Endothelial cell of umbilical vein (primary cell): ENCODE measurements around the gene SLC22A4. TPM values are rescaled to one million over a fixed set of nuclear protein-coding genes. Genes with fewer than 3 reads are reported as not detected.
A peak's percentile ranks its signal among the peaks of the same experiment; 100 is the strongest.

Experiments used
- BruUV-seq: library from RNA; stranded (reverse); fragments of 400-500 nt; replicated peaks from 2 replicates; lab custom pipeline; 2021; lab: Mats Ljungman, UMichigan
- CTCF ChIA-PET: fragments of 300-600, 350-600 bp; sonication (Branson Sonifier 250); formaldehyde crosslinking; loops from one replicate; lab custom pipeline; 2021; ENCODE audit warnings: antibody characterized with exemption, inconsistent platforms; lab: Charles Lee
- POLR2A ChIA-PET: fragments of 300-600, 350-600 bp; sonication (Branson Sonifier 250); formaldehyde crosslinking; loops from one replicate; lab custom pipeline; 2021; ENCODE audit warnings: antibody characterized with exemption, inconsistent platforms; lab: Charles Lee
- DNase-seq: peaks from one replicate; pipeline ENCODE4 v3.0.0-alpha.2; 2011; ENCODE audit warnings: low read depth, low spot score
- FAIRE-seq: peaks from 2 replicates; lab custom pipeline; 2011; peaks lifted over from hg19 to GRCh38; lab: Jason Lieb, UNC
- H2AFZ ChIP-seq: 2 replicates; pipeline ENCODE4 v1.6.0; 2012; ENCODE audit warnings: low read depth, low read length, control low read depth, inconsistent platforms
- H3K27ac ChIP-seq: 2 replicates; pipeline ENCODE4 v1.5.1; 2011; ENCODE audit warnings: low read depth, mild to moderate bottlenecking, control low read depth, low read length, moderate library complexity; ENCODE audit not compliant: insufficient read depth
- H3K27me3 ChIP-seq, 2 experiments: 2 replicates each; pipeline versions ENCODE4 v1.6.0 to v1.6.1; 2011; ENCODE audit warnings: low read length in 2 of 2, mixed read lengths in 1 of 2; ENCODE audit not compliant: control insufficient read depth in 2 of 2, insufficient read depth in 2 of 2
- H3K36me3 ChIP-seq, 2 experiments: 2 replicates in 1 of 2; 3 replicates in 1 of 2; pipeline ENCODE4 v1.5.1; 2011; ENCODE audit warnings: low read length in 2 of 2, mild to moderate bottlenecking in 1 of 2, moderate library complexity in 1 of 2; ENCODE audit not compliant: control insufficient read depth in 2 of 2, insufficient read depth in 2 of 2; ENCODE audit errors: extremely low read depth in 1 of 2
- H3K4me1 ChIP-seq: 3 replicates; pipeline ENCODE4 v1.5.1; 2011; ENCODE audit warnings: mild to moderate bottlenecking, low read length; ENCODE audit not compliant: control insufficient read depth, insufficient read depth; ENCODE audit errors: extremely low read depth
- H3K4me2 ChIP-seq: 2 replicates; pipeline ENCODE4 v1.6.1; 2011; ENCODE audit warnings: low read length, control low read depth, mixed read lengths; ENCODE audit not compliant: insufficient read depth
- H3K4me3 ChIP-seq, 3 experiments: fragments of 200-600 bp in 1 of 3; sonication (generic), shearing (Covaris generic) in 1 of 3; replicated peaks in 1 of 3; 2 replicates each; pipeline ENCODE4 v1.5.1; 2011 to 2016; ENCODE audit warnings: control low read depth in 3 of 3, low read length in 3 of 3, mild to moderate bottlenecking in 2 of 3, inconsistent platforms in 1 of 3, low read depth in 1 of 3, moderate library complexity in 1 of 3; ENCODE audit not compliant: insufficient read depth in 1 of 3
- H3K79me2 ChIP-seq: 2 replicates; pipeline ENCODE4 v1.6.0; 2012; ENCODE audit warnings: low read length, inconsistent platforms; ENCODE audit not compliant: control insufficient read depth, insufficient read depth
- H3K9ac ChIP-seq: replicated peaks from 2 replicates; pipeline ENCODE3; 2011; ENCODE audit warnings: low read length, control low read depth; ENCODE audit not compliant: insufficient read depth; ENCODE audit errors: extremely low read depth
- H3K9me1 ChIP-seq: replicated peaks from 3 replicates; pipeline ENCODE4 v1.6.0; 2011; ENCODE audit warnings: mild to moderate bottlenecking, low read length; ENCODE audit not compliant: control insufficient read depth, insufficient read depth; ENCODE audit errors: extremely low read depth
- H3K9me3 ChIP-seq: replicated peaks from 2 replicates; pipeline ENCODE4 v1.5.1; 2012; ENCODE audit warnings: low read length, inconsistent platforms; ENCODE audit not compliant: control insufficient read depth, insufficient read depth
- H4K20me1 ChIP-seq: replicated peaks from 2 replicates; pipeline ENCODE3; 2011; ENCODE audit warnings: mild to moderate bottlenecking, low read length; ENCODE audit not compliant: control insufficient read depth, insufficient read depth; ENCODE audit errors: extremely low read depth
- EZH2 ChIP-seq: IDR thresholded peaks from 2 replicates; pipeline ENCODE4 v1.6.1; 2012; ENCODE audit warnings: borderline replicate concordance, low read depth, mild to moderate bottlenecking, moderate library complexity, low read length, inconsistent platforms; ENCODE audit not compliant: severe bottlenecking
- FOS ChIP-seq: IDR thresholded peaks from 2 replicates; pipeline ENCODE4 v1.6.1; 2011; ENCODE audit warnings: mild to moderate bottlenecking, low read length, moderate library complexity, borderline replicate concordance; ENCODE audit not compliant: insufficient read depth
- GATA2 ChIP-seq: IDR thresholded peaks from 2 replicates; pipeline ENCODE4 v1.7.0; 2011; ENCODE audit warnings: low read depth, mild to moderate bottlenecking, moderate library complexity, mixed read lengths, low read length; ENCODE audit not compliant: insufficient read length, insufficient read depth
- JUN ChIP-seq: IDR thresholded peaks from 2 replicates; pipeline ENCODE4 v1.6.1; 2011; ENCODE audit warnings: borderline replicate concordance, low read depth; ENCODE audit not compliant: insufficient read length, insufficient read depth
- MYC ChIP-seq: IDR thresholded peaks from one replicate; pipeline ENCODE4 v1.6.1; 2011; ENCODE audit warnings: mild to moderate bottlenecking, low read depth, low read length
- POLR2A ChIP-seq: IDR thresholded peaks from 2 replicates; pipeline ENCODE4 v1.6.1; 2012; ENCODE audit warnings: low read depth, mild to moderate bottlenecking, control low read depth, low read length
- POLR2AphosphoS5 ChIP-seq: IDR thresholded peaks from 2 replicates; pipeline ENCODE4 v1.6.1; 2012; ENCODE audit warnings: low read depth, mild to moderate bottlenecking, control low read depth, low read length, moderate library complexity; ENCODE audit not compliant: insufficient read depth
- dilution Hi-C: fragments of 300-500 bp; cut with MboI; formaldehyde crosslinking; loops from one replicate; pipeline ENCODE4 v1.15.0; 2019; ENCODE audit warnings: low sequenced_read_pairs; ENCODE audit not compliant: extremely low pct_ligation_motif_present
- intact Hi-C: fragments of 100-400 bp; cut with micrococcal nuclease; formaldehyde crosslinking; loops from one replicate; pipeline ENCODE4 v1.10.0; 2022
- polyA plus RNA-seq, 4 experiments: library from polyadenylated mRNA; depleted of rRNA in 3 of 4; stranded (reverse) in 3 of 4; unstranded in 1 of 4; fragments of >200 nt; gene quantifications; 2 replicates each; pipeline versions ENCODE4 v1.2.1 to v1.2.3, GENCODE V29; 2011 to 2012; ENCODE audit warnings: missing spikeins in 1 of 4
- total RNA-seq: library from RNA; stranded (reverse); gene quantifications from 2 replicates; pipeline ENCODE4 v1.2.3, GENCODE V29; 2021
- TF ChIP-seq, protein P1 (sequence below), 2 donors: IDR thresholded peaks; 1 replicate in 1 of 2; 2 replicates in 1 of 2; pipeline ENCODE4 v1.5.1; 2011; ENCODE audit warnings: low read length in 2 of 2, mild to moderate bottlenecking in 2 of 2, moderate library complexity in 2 of 2, control low read depth in 1 of 2, inconsistent platforms in 1 of 2, low read depth in 1 of 2; ENCODE audit not compliant: insufficient read depth in 1 of 2; ENCODE audit errors: extremely low read depth in 1 of 2
- TF ChIP-seq, protein P2 (sequence below): IDR thresholded peaks from 2 replicates; pipeline ENCODE4 v1.6.1; 2011; ENCODE audit not compliant: insufficient read depth, insufficient read length

SLC22A4 gene
- total and polyA plus RNA-seq, 2 donors (not counting 3 experiments of a cell fraction or from before 2014, with no cell fraction given) = 4.9 to 6.9 TPM

DNA sequence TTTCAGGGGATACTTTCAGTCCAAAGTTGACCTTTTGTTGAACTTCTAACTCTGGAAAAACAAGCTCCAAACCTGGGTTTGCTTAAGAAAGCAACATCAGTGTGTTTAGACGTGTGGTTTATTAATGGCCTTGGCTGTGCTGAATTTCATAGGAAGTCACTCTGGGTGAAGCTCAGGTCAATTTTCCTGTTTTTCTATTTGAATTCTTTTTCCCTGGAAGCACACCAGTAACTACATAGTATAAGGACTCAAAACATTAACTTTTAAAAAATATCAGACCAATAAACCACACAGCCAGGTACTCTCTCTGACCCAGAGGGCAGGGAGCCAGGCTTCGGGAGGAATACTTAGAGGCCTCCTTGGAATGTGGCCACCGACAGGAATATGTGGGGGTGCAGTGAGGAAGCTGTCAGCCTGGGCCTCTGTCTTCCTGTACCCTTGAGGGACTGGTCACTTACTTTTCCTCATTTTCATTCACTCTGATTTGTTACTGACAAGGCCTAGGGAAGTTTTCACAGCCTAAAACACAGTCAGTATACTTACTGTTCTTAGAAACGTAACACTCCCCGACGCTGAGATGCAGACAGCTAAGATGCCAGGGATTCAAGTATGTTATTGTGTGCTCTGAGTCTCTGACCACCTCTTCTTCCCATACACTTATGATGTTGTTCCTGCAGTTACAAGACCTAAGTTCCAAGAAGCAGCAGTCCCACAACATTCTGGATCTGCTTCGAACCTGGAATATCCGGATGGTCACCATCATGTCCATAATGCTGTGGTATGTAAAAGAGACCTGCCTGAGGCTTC, 94.3 kb downstream of the SLC22A4 start:
- H3K79me2 ChIP-seq = no peaks in the 10 kb centered on the region
- POLR2A ChIA-PET = interaction anchor here (1.2 to 2.6 kb wide), 2 partner anchors 102 to 111 kb away, joined by 3 to 14 read pairs; partner anchors contain the start of gene IRF1
- CTCF ChIA-PET = interaction anchor here (0.6 to 5.9 kb wide), 20 partner anchors 22 to 495 kb away, joined by 3 to 220 read pairs (median 7); partner anchors contain the start of genes IRF1, KIF3A and SLC22A4
- H4K20me1 ChIP-seq = no peaks in the 10 kb centered on the region
- peak overlapping the region; percentile 44 for H2AFZ ChIP-seq
- DNase-seq (peak; percentile 95), FAIRE-seq (no peak)
- intact Hi-C loops = loop anchor here (1.0 to 10.0 kb wide), 7 partner anchors 22 to 856 kb away; partner anchors contain the start of genes GDF9, HSPA4, IL13 and UQCRQ
- TF ChIP-seq FOS = no peak
- TF ChIP-seq, protein P1, sequence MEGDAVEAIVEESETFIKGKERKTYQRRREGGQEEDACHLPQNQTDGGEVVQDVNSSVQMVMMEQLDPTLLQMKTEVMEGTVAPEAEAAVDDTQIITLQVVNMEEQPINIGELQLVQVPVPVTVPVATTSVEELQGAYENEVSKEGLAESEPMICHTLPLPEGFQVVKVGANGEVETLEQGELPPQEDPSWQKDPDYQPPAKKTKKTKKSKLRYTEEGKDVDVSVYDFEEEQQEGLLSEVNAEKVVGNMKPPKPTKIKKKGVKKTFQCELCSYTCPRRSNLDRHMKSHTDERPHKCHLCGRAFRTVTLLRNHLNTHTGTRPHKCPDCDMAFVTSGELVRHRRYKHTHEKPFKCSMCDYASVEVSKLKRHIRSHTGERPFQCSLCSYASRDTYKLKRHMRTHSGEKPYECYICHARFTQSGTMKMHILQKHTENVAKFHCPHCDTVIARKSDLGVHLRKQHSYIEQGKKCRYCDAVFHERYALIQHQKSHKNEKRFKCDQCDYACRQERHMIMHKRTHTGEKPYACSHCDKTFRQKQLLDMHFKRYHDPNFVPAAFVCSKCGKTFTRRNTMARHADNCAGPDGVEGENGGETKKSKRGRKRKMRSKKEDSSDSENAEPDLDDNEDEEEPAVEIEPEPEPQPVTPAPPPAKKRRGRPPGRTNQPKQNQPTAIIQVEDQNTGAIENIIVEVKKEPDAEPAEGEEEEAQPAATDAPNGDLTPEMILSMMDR (IDR thresholded peaks at IDR 0.05; ENCODE audit: extremely low read depth in 1 of 2, insufficient read depth in 1 of 2, low read depth in 1 of 2, low read length in 2 of 2) = no peak
- TF ChIP-seq MYC = no peak
- TF ChIP-seq POLR2AphosphoS5 = peak; percentile 32
- peak; percentile 37 for TF ChIP-seq POLR2A
- peak; percentile 2 for TF ChIP-seq JUN
- no peak for TF ChIP-seq GATA2
- TF ChIP-seq EZH2 = no peak
- TF ChIP-seq, protein P2, sequence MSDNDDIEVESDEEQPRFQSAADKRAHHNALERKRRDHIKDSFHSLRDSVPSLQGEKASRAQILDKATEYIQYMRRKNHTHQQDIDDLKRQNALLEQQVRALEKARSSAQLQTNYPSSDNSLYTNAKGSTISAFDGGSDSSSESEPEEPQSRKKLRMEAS = no peak
- H3K9me3 ChIP-seq = no peaks in the 10 kb centered on the region
- dilution Hi-C loops = no loop called here
- H3K4me2 ChIP-seq = peak overlapping the region; percentile 86
- H3K4me3 ChIP-seq = peak overlapping the region in 1 of 3 experiments; percentile 28
- peak overlapping the region; percentile 99 for H3K27ac ChIP-seq
- H3K36me3 ChIP-seq = no peaks in the 10 kb centered on the region
- H3K27me3 ChIP-seq = no peaks in the 10 kb centered on the region
- TSS peak; percentile 42 for BruUV-seq
- H3K4me1 ChIP-seq = peaks cover 48% of the 10 kb centered on the region
- H3K9me1 ChIP-seq = no peaks in the 10 kb centered on the region
- peak overlapping the region; percentile 85 for H3K9ac ChIP-seq
